TTC549 (cell line): ENCODE data around the gene MADD.

Experiments
- FAIRE-seq: peaks from 2 replicates; lab custom pipeline; 2012; peaks lifted over from hg19 to GRCh38; lab: Jason Lieb, UNC

MADD gene

GRCh38 chr11:47340980-47341775, 71.2 kb downstream of the MADD start:
- FAIRE-seq, result no peak

- no peak for FAIRE-seq
Observed at GRCh38 chr11:47342036-47342803, 72.3 kb downstream of the MADD start.

GRCh38 chr11:47342854-47343253, 72.9 kb downstream of the MADD start:
- no peak for FAIRE-seq

GRCh38 chr11:47345890-47346563, 76.1 kb downstream of the MADD start:
- FAIRE-seq, result no peak

GRCh38 chr11:47347137-47347536, 77.2 kb downstream of the MADD start:
- no peak for FAIRE-seq

- FAIRE-seq, result no peak
Observed at GRCh38 chr11:47348131-47348802, 78.3 kb downstream of the MADD start.

GRCh38 chr11:47348859-47349258, 78.9 kb downstream of the MADD start:
- no peak for FAIRE-seq

- no peak for FAIRE-seq
Observed at GRCh38 chr11:47349521-47350095, 79.7 kb downstream of the MADD start.

- FAIRE-seq, result no peak
Observed at GRCh38 chr11:47350315-47350714, 80.4 kb downstream of the MADD start.

GRCh38 chr11:47351156-47352126, 81.5 kb downstream of the MADD start:
- no peak for FAIRE-seq

GRCh38 chr11:47352556-47352955, 82.6 kb downstream of the MADD start, which contains the start of gene MYBPC3:
Gene MYBPC3, minus strand, starts transcription at chr11:47352702. Its CDS starts 55 bp downstream, at chr11:47352647.
- FAIRE-seq, result no peak

GRCh38 chr11:47353978-47354774, 84.2 kb downstream of the MADD start:
- no peak for FAIRE-seq

GRCh38 chr11:47354913-47355282, 85.0 kb downstream of the MADD start:
- no peak for FAIRE-seq

GRCh38 chr11:47355283-47356128, 85.6 kb downstream of the MADD start:
- no peak for FAIRE-seq

- FAIRE-seq, result no peak
Observed at GRCh38 chr11:47356129-47356997, 86.4 kb downstream of the MADD start.

GRCh38 chr11:47356998-47357329, 87.0 kb downstream of the MADD start:
- no peak for FAIRE-seq

GRCh38 chr11:47357985-47358730, 88.2 kb downstream of the MADD start:
- no peak for FAIRE-seq

- no peak for FAIRE-seq
Observed at GRCh38 chr11:47358731-47359051, 88.8 kb downstream of the MADD start.
